Natural killer cell (primary cell): ENCODE data around the gene MANSC4. TPM values are rescaled to one million over a fixed set of nuclear protein-coding genes. Genes with fewer than 3 reads are reported as not detected.
A peak's percentile ranks its signal among the peaks of the same experiment; 100 is the strongest.

Source experiments
- ATAC-seq, 3 donors: fragments of 150-1000 bp in 2 of 3; fragments of 200-7000 bp in 1 of 3; cut with Tn5 transposase; 1 replicate in 1 of 3; 2 replicates in 2 of 3; pipeline ENCODE4 v1.10.0; 2021; ENCODE audit warnings: mild to moderate bottlenecking in 2 of 3, moderate library complexity in 2 of 3
- DNase-seq, 2 donors: peaks; one replicate each; pipeline versions ENCODE4 v3.0.0 to v3.0.0-alpha.2; 2013 to 2021; ENCODE audit warnings: mixed read lengths in 1 of 2
- H3K27ac ChIP-seq: one replicate; pipeline ENCODE4 v1.5.1; 2013; ENCODE audit warnings: mild to moderate bottlenecking, low read length
- H3K27me3 ChIP-seq: one replicate; pipeline ENCODE4 v1.6.1; 2013; ENCODE audit warnings: low read length; ENCODE audit not compliant: control insufficient read depth, insufficient read depth
- H3K36me3 ChIP-seq: one replicate; pipeline ENCODE4 v1.6.1; 2013; ENCODE audit warnings: low read length; ENCODE audit not compliant: control insufficient read depth, insufficient read depth
- H3K4me1 ChIP-seq: one replicate; pipeline ENCODE4 v1.6.1; 2013; ENCODE audit warnings: low read length; ENCODE audit not compliant: control insufficient read depth, insufficient read depth
- H3K4me3 ChIP-seq: one replicate; pipeline ENCODE4 v1.5.1; 2013; ENCODE audit warnings: low read length
- H3K9me3 ChIP-seq: one replicate; pipeline ENCODE4 v1.6.1; 2013; ENCODE audit warnings: low read length; ENCODE audit not compliant: control insufficient read depth, insufficient read depth
- H3K27ac Mint-ChIP-seq, 2 donors: one replicate each; pipeline ENCODE4 v1.8.0; 2022; ENCODE audit warnings: mild to moderate bottlenecking in 2 of 2, mixed read lengths in 2 of 2, moderate library complexity in 1 of 2
- H3K27me3 Mint-ChIP-seq, 2 donors: one replicate each; pipeline ENCODE4 v1.8.0; 2022; ENCODE audit warnings: low read depth in 2 of 2, mixed read lengths in 2 of 2
- H3K36me3 Mint-ChIP-seq: one replicate; pipeline ENCODE4 v1.8.0; 2022; ENCODE audit warnings: mixed read lengths
- H3K4me1 Mint-ChIP-seq, 2 donors: one replicate each; pipeline ENCODE4 v1.8.0; 2022; ENCODE audit warnings: mixed read lengths in 2 of 2
- H3K4me3 Mint-ChIP-seq: one replicate; pipeline ENCODE4 v1.8.0; 2022; ENCODE audit warnings: mild to moderate bottlenecking, moderate library complexity, mixed read lengths
- H3K9me3 Mint-ChIP-seq, 2 donors: one replicate each; pipeline ENCODE4 v1.8.0; 2022; ENCODE audit warnings: mixed read lengths in 2 of 2
- WGBS: methylation state at CpG from one replicate; pipeline ENCODE4 v1.1.7; 2013; ENCODE audit warnings: missing lambda C conversion rate; ENCODE audit not compliant: insufficient coverage; 5-methylcytosine and 5-hydroxymethylcytosine counted together
- intact Hi-C: fragments of 100-400 bp; cut with micrococcal nuclease; formaldehyde crosslinking; loops from one replicate; pipeline ENCODE4 v1.14.2; 2022
- total RNA-seq, 4 donors: library from RNA; stranded (reverse); fragments of 120-200 nt in 1 of 4; gene quantifications; one replicate each; pipeline versions ENCODE4 v1.2.3 to v1.2.4, GENCODE V29; 2013 to 2022
- TF ChIP-seq, protein P1 (sequence below): fragments of 200-600 bp; IDR thresholded peaks from one replicate; pipeline ENCODE4 v1.8.0; 2022; ENCODE audit warnings: antibody characterized with exemption

The MANSC4 gene
- total RNA-seq: not detected
- total RNA-seq (2013): 0.18 TPM

DNA sequence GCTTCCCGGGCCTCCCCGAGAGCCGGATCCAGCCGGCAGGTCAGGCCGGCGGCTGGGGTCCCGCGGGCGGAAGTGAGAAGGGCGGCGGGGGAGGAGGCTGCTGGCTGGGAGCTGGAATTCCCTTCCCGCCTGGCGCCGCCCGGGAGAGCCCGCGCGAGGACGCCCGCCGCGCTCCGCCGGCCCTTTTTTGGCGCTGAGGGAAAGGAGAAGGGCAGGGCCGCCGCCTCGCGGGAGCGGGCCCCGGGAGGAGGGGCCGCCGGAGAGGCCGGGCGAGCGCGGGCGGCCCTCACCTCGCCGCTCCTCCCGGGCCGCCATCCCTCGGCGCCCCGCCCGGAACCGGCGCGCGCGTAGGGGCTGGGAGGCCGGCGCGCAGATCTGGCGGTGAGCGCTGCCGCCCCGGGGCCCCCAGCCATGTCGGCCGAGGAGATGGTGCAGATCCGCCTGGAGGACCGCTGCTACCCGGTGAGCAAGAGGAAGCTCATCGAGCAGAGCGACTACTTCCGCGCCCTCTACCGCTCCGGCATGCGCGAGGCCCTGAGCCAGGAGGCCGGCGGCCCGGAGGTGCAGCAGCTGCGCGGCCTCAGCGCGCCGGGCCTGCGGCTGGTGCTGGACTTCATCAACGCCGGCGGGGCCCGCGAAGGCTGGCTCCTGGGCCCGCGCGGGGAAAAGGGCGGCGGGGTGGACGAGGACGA is at the start of gene MANSC4, which contains the start of gene KLHL42:
Gene MANSC4, minus strand, starts transcription at position 317 of the 692 bp plus-strand sequence. CDS start 8,960 bp downstream, outside the sequence.
Gene KLHL42, plus strand, starts transcription at position 314 of the 692 bp plus-strand sequence. Its CDS starts 98 bp downstream, at position 412.
- no peaks in the 10 kb centered on the region for H3K9me3 ChIP-seq
- TF ChIP-seq, protein P1, sequence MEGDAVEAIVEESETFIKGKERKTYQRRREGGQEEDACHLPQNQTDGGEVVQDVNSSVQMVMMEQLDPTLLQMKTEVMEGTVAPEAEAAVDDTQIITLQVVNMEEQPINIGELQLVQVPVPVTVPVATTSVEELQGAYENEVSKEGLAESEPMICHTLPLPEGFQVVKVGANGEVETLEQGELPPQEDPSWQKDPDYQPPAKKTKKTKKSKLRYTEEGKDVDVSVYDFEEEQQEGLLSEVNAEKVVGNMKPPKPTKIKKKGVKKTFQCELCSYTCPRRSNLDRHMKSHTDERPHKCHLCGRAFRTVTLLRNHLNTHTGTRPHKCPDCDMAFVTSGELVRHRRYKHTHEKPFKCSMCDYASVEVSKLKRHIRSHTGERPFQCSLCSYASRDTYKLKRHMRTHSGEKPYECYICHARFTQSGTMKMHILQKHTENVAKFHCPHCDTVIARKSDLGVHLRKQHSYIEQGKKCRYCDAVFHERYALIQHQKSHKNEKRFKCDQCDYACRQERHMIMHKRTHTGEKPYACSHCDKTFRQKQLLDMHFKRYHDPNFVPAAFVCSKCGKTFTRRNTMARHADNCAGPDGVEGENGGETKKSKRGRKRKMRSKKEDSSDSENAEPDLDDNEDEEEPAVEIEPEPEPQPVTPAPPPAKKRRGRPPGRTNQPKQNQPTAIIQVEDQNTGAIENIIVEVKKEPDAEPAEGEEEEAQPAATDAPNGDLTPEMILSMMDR: no peak
- intact Hi-C loops: no loop called here
- peaks cover 26 to 37% of the 10 kb centered on the region in 2 donors for H3K4me1 Mint-ChIP-seq
- peak within 1 kb of the TSS; percentile 20 for H3K27ac ChIP-seq
- H3K4me3 ChIP-seq: peak within 1 kb of the TSS; percentile 53
- no peaks in the 10 kb centered on the region for H3K9me3 Mint-ChIP-seq
- peak; percentile 48 to 80 for DNase-seq
- H3K27ac Mint-ChIP-seq: peak within 1 kb of the TSS; percentile 29 to 75
- H3K27me3 Mint-ChIP-seq: no peaks in the 10 kb centered on the region
- no peaks in the 10 kb centered on the region for H3K27me3 ChIP-seq
- H3K4me3 Mint-ChIP-seq: peak within 1 kb of the TSS; percentile 90
- peak; percentile 83 to 88 (median 84) for ATAC-seq
- H3K36me3 Mint-ChIP-seq: no peaks in the 10 kb centered on the region
- H3K36me3 ChIP-seq: no peaks in the 10 kb centered on the region
- WGBS: under 1% methylated on average over 92 of the region's 92 CpGs
- H3K4me1 ChIP-seq: peaks cover 20% of the 10 kb centered on the region

DNA sequence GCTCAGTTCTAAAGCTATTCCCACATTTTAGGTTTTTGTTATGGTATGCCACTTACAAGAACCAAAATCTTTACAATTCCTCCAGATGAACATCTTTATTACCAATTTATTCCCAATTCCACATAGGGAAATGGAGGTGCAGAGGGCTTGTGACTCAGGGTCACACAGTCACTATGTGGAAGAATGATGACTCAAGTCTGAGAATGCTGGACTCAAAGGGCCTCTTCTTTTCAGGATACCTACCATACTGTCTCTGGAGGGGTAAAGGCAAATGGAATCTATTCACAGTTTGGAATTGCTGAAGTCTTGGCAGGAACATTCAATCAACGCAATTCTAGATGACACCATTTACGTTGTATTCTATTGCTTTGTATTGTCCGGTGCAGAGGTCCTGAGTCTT is 48.2 kb upstream of the MANSC4 start:
- H3K36me3 Mint-ChIP-seq: no peaks in the 10 kb centered on the region
- H3K9me3 Mint-ChIP-seq: no peaks in the 10 kb centered on the region
- no peaks in the 10 kb centered on the region for H3K4me1 Mint-ChIP-seq
- no peaks in the 10 kb centered on the region for H3K36me3 ChIP-seq
- no peaks in the 10 kb centered on the region for H3K4me1 ChIP-seq
- no peak overlapping the region for H3K27ac Mint-ChIP-seq
- no peak overlapping the region for H3K4me3 ChIP-seq
- no peak overlapping the region for H3K27ac ChIP-seq
- no peak overlapping the region for H3K4me3 Mint-ChIP-seq
- no peak for DNase-seq
- no peak for ATAC-seq
- WGBS: 96% methylated on average over 3 of the region's 3 CpGs
- peaks cover 8 to 17% of the 10 kb centered on the region in 2 donors for H3K27me3 Mint-ChIP-seq
- H3K27me3 ChIP-seq: no peaks in the 10 kb centered on the region
- H3K9me3 ChIP-seq: no peaks in the 10 kb centered on the region
- TF ChIP-seq, protein P1: no peak
- intact Hi-C loops: no loop called here

DNA sequence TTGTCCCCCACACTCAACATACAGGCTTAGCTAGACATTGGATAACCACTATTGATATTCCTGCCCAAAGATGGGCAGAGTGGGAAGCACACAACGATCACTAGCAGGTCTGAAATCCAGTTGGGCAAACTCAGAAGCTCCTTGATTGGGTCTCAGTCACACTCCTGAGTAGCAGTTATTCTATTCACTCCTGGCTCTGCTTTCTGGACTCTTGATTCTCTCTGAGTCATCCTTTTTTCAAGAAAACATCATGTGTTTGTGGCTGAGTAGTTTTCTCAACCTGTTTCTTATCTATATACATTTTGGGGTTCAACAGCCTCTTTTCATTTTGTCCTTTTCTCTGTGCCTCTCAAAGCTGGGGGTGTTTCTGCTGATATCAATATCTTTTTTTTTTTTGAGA is 46.0 kb upstream of the MANSC4 start:
- Mint-ChIP-seq H3K4me1 (peaks cover 0 to 4% of the 10 kb centered on the region in 2 donors), H3K9me3 (no peaks in the 10 kb centered on the region), H3K27me3 (peaks cover 8 to 24% of the 10 kb centered on the region in 2 donors), H3K36me3 (no peaks in the 10 kb centered on the region), H3K27ac (no peak overlapping the region), H3K4me3 (no peak overlapping the region)
- intact Hi-C loops: no loop called here
- no peak overlapping the region for H3K27ac ChIP-seq
- TF ChIP-seq, protein P1: no peak
- no peaks in the 10 kb centered on the region for H3K36me3 ChIP-seq
- no peak for ATAC-seq
- 100% methylated on average over 1 of the region's 1 CpG for WGBS
- H3K27me3 ChIP-seq: no peaks in the 10 kb centered on the region
- peaks cover 3% of the 10 kb centered on the region for H3K4me1 ChIP-seq
- DNase-seq: no peak
- no peak overlapping the region for H3K4me3 ChIP-seq
- no peaks in the 10 kb centered on the region for H3K9me3 ChIP-seq
